GM04504 (cell line): ENCODE data around the gene TTC9.

Experiments
- DNase-seq: peaks from one replicate; pipeline ENCODE4 v3.0.0-alpha.2; 2012; ENCODE audit warnings: low read depth

TTC9 gene

GRCh38 chr14:70716483-70716882 lies 74.8 kb downstream of the TTC9 start:
- DNase-seq: no peak

GRCh38 chr14:70716958-70717357 lies 75.2 kb downstream of the TTC9 start:
- DNase-seq: no peak

GRCh38 chr14:70718383-70719118 lies 76.8 kb downstream of the TTC9 start:
- no peak for DNase-seq

GRCh38 chr14:70721542-70721941 lies 79.8 kb downstream of the TTC9 start:
- no peak for DNase-seq

- DNase-seq: no peak
Observed at GRCh38 chr14:70722418-70722817, 80.7 kb downstream of the TTC9 start.

- no peak for DNase-seq
Observed at GRCh38 chr14:70723276-70723675, 81.6 kb downstream of the TTC9 start.

GRCh38 chr14:70724110-70724509 lies 82.4 kb downstream of the TTC9 start:
- no peak for DNase-seq

GRCh38 chr14:70724944-70725343 lies 83.2 kb downstream of the TTC9 start:
- no peak for DNase-seq
